Mesenchymal stem cell (in vitro differentiated cells and primary cell): ENCODE results near the gene SPRN.
"Not testable (repeated sequence)": the region's sequence is repeated elsewhere in the genome, so short reads cannot be mapped to it uniquely, and the experiment has no call there.

Source experiments
- DNase-seq: peaks from one replicate; pipeline ENCODE4 v3.0.0-alpha.2; 2013
- H2AFZ ChIP-seq: one replicate; pipeline ENCODE4 v1.6.1; 2013; ENCODE audit warnings: low read depth, mild to moderate bottlenecking, control low read depth, inconsistent platforms, low read length, moderate library complexity
- H2AK5ac ChIP-seq: 2 replicates; pipeline ENCODE4 v1.6.1; 2013; ENCODE audit warnings: low read length, moderate library complexity, mild to moderate bottlenecking, inconsistent platforms; ENCODE audit not compliant: severe bottlenecking
- H2BK120ac ChIP-seq: one replicate; pipeline ENCODE4 v1.6.1; 2013; ENCODE audit warnings: low read depth, mild to moderate bottlenecking, inconsistent platforms, low read length, moderate library complexity
- H2BK12ac ChIP-seq, 2 experiments: one replicate each; pipeline ENCODE4 v1.6.1; 2013; ENCODE audit warnings: inconsistent platforms in 2 of 2, low read length in 2 of 2, mild to moderate bottlenecking in 2 of 2, moderate library complexity in 2 of 2, control low read depth in 1 of 2
- H2BK15ac ChIP-seq: one replicate; pipeline ENCODE4 v1.6.1; 2013; ENCODE audit warnings: mild to moderate bottlenecking, low read depth, inconsistent platforms; ENCODE audit not compliant: poor library complexity, severe bottlenecking
- H2BK5ac ChIP-seq: 2 replicates; pipeline ENCODE4 v1.6.1; 2013; ENCODE audit warnings: low read depth, mild to moderate bottlenecking, low read length, control low read depth, inconsistent platforms; ENCODE audit not compliant: poor library complexity, severe bottlenecking
- H3K14ac ChIP-seq, 2 experiments: one replicate each; pipeline ENCODE4 v1.6.1; 2013; ENCODE audit warnings: inconsistent platforms in 2 of 2, low read length in 2 of 2, control low read depth in 1 of 2, mild to moderate bottlenecking in 1 of 2, moderate library complexity in 1 of 2
- H3K18ac ChIP-seq, 2 experiments: one replicate each; pipeline ENCODE4 v1.6.1; 2013; ENCODE audit warnings: inconsistent platforms in 2 of 2, low read length in 2 of 2, control low read depth in 1 of 2, low read depth in 1 of 2, mild to moderate bottlenecking in 1 of 2
- H3K23ac ChIP-seq, 2 experiments: one replicate each; pipeline ENCODE4 v1.6.1; 2013; ENCODE audit warnings: inconsistent platforms in 2 of 2, low read length in 2 of 2, mild to moderate bottlenecking in 2 of 2, moderate library complexity in 2 of 2, control low read depth in 1 of 2
- H3K27ac ChIP-seq: 2 replicates; pipeline ENCODE4 v1.5.1; 2013; ENCODE audit warnings: mild to moderate bottlenecking, moderate library complexity, low read length, control low read depth, inconsistent platforms; ENCODE audit not compliant: poor library complexity, severe bottlenecking
- H3K27me3 ChIP-seq, 2 experiments: 2 replicates each; pipeline versions ENCODE4 v1.6.1 to v1.7.0; 2013; ENCODE audit warnings: low read length in 2 of 2, mild to moderate bottlenecking in 2 of 2, moderate library complexity in 2 of 2, control low read depth in 1 of 2, inconsistent platforms in 1 of 2; ENCODE audit not compliant: control insufficient read depth in 1 of 2, insufficient read depth in 1 of 2
- H3K36me3 ChIP-seq, 2 experiments: 2 replicates each; pipeline versions ENCODE4 v1.6.1 to v1.7.0; 2013; ENCODE audit warnings: low read length in 2 of 2, control low read depth in 1 of 2, inconsistent platforms in 1 of 2, low read depth in 1 of 2, mild to moderate bottlenecking in 1 of 2; ENCODE audit not compliant: insufficient read depth in 2 of 2, control insufficient read depth in 1 of 2
- H3K4ac ChIP-seq, 2 experiments: one replicate each; pipeline ENCODE4 v1.6.1; 2013; ENCODE audit warnings: inconsistent platforms in 2 of 2, low read length in 2 of 2, mild to moderate bottlenecking in 2 of 2, moderate library complexity in 2 of 2, control low read depth in 1 of 2, low read depth in 1 of 2
- H3K4me1 ChIP-seq: 2 replicates; pipeline ENCODE4 v1.6.1; 2013; ENCODE audit warnings: low read depth, low read length, control low read depth; ENCODE audit not compliant: control insufficient read depth, insufficient read depth
- H3K4me2 ChIP-seq: 2 replicates; pipeline ENCODE4 v1.6.1; 2013; ENCODE audit warnings: low read length, mild to moderate bottlenecking, inconsistent platforms; ENCODE audit not compliant: poor library complexity, severe bottlenecking
- H3K4me3 ChIP-seq, 2 experiments: 2 replicates each; pipeline versions ENCODE4 v1.5.1 to v1.7.0; 2013; ENCODE audit warnings: low read length in 2 of 2, mild to moderate bottlenecking in 2 of 2, control low read depth in 1 of 2, low read depth in 1 of 2; ENCODE audit not compliant: insufficient read depth in 1 of 2
- H3K79me1 ChIP-seq: replicated peaks from 2 replicates; pipeline ENCODE4 v1.6.1; 2013; ENCODE audit warnings: mild to moderate bottlenecking, control low read depth, low read length, inconsistent platforms; ENCODE audit not compliant: poor library complexity, severe bottlenecking
- H3K9ac ChIP-seq: 2 replicates; pipeline ENCODE4 v1.7.0; 2013; ENCODE audit warnings: mild to moderate bottlenecking, low read length, moderate library complexity
- H3K9me3 ChIP-seq: 2 replicates; pipeline ENCODE4 v1.7.0; 2013; ENCODE audit warnings: mild to moderate bottlenecking, low read length; ENCODE audit not compliant: control insufficient read depth
- H4K8ac ChIP-seq: one replicate; pipeline ENCODE4 v1.6.1; 2013; ENCODE audit warnings: inconsistent platforms, mild to moderate bottlenecking, low read length, moderate library complexity
- H4K91ac ChIP-seq: one replicate; pipeline ENCODE4 v1.6.1; 2013; ENCODE audit warnings: mild to moderate bottlenecking, low read length, inconsistent platforms
- WGBS: methylation state at CpG from one replicate; pipeline ENCODE4 v1.1.7; 2013; ENCODE audit warnings: mixed read lengths; 5-methylcytosine and 5-hydroxymethylcytosine counted together

Gene SPRN

DNA sequence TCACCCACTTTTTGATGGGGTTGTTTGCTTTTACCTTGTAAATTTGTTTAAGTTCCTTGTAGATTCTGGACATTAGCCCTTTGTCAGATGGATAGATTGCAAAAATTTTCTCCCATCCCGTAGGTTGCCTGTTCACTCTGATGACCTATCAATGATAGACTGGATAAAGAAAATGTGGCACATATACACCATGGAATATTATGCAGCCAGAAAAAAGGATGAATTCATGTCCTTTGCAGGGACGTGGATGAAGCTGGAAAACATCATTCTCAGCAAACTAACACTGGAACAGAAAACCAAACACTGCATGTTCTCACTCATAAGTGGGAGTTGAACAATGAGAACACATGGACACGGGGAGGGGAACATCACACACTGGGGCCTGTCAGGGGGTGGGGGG lies 44.8 kb upstream of the SPRN start:
- H2BK5ac ChIP-seq, H2BK15ac ChIP-seq, H4K8ac ChIP-seq, H3K9me3 ChIP-seq, H2BK120ac ChIP-seq, H3K9ac ChIP-seq, H4K91ac ChIP-seq, H3K4me1 ChIP-seq, H2AK5ac ChIP-seq, H3K4ac ChIP-seq, H2AFZ ChIP-seq, H3K23ac ChIP-seq, DNase-seq, H3K27ac ChIP-seq, H3K4me3 ChIP-seq, H3K27me3 ChIP-seq, H3K79me1 ChIP-seq, H3K14ac ChIP-seq, H3K18ac ChIP-seq, H3K4me2 ChIP-seq, H2BK12ac ChIP-seq: not testable (repeated sequence)
- WGBS, result 52% methylated on average over 2 of the region's 3 CpGs
- peaks cover 16 to 21% of the 10 kb centered on the region in 2 experiments for H3K36me3 ChIP-seq

DNA sequence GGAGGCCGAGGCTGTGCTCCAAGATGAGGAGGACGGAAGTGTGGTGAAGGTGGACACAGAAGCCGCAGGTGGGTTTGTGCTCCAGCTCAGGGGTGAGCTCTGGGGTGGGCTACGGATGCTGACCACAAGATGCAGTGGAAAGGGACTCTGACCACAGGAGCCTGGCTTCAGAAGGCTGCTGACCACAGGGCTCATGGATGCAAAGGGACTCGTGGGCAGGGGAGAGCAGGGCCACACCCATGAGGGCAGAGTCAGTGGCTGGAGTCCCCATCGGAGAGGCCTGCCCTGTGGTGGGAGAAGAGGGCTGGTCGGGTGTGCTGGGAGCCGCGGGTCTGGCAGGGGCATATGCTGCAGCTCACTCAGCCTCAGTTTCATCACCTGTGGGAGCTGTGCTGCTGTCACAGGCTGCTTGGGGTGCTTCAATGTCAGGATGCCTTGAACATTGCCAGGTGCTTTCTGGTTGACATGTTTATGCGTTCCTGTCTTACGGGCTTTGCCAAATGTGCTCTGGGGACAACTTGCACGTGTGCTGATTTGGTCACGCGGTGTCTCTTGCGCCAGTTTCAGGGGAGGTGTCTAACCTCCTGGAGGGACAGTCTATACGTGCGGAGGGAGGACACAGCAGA lies 43.0 kb upstream of the SPRN start:
- no peak overlapping the region for H2BK12ac ChIP-seq
- no peak overlapping the region for H3K4me2 ChIP-seq
- H4K91ac ChIP-seq, result no peak overlapping the region
- no peak overlapping the region for H2AK5ac ChIP-seq
- H3K9me3 ChIP-seq, result no peaks in the 10 kb centered on the region
- H3K18ac ChIP-seq, result no peak overlapping the region
- H2BK5ac ChIP-seq, result no peak overlapping the region
- no peak overlapping the region for H3K14ac ChIP-seq
- H3K23ac ChIP-seq, result no peak overlapping the region
- no peak overlapping the region for H3K4ac ChIP-seq
- H3K9ac ChIP-seq, result no peak overlapping the region
- 84% methylated on average over 17 of the region's 17 CpGs for WGBS
- no peaks in the 10 kb centered on the region for H3K79me1 ChIP-seq
- no peaks in the 10 kb centered on the region for H3K27me3 ChIP-seq
- H2BK120ac ChIP-seq, result no peak overlapping the region
- H2BK15ac ChIP-seq, result no peak overlapping the region
- no peak overlapping the region for H4K8ac ChIP-seq
- DNase-seq, result no peak
- H3K4me3 ChIP-seq, result no peak overlapping the region
- no peak overlapping the region for H2AFZ ChIP-seq
- H3K27ac ChIP-seq, result no peak overlapping the region
- H3K36me3 ChIP-seq, result peaks cover 16 to 21% of the 10 kb centered on the region in 2 experiments
- H3K4me1 ChIP-seq, result no peaks in the 10 kb centered on the region

DNA sequence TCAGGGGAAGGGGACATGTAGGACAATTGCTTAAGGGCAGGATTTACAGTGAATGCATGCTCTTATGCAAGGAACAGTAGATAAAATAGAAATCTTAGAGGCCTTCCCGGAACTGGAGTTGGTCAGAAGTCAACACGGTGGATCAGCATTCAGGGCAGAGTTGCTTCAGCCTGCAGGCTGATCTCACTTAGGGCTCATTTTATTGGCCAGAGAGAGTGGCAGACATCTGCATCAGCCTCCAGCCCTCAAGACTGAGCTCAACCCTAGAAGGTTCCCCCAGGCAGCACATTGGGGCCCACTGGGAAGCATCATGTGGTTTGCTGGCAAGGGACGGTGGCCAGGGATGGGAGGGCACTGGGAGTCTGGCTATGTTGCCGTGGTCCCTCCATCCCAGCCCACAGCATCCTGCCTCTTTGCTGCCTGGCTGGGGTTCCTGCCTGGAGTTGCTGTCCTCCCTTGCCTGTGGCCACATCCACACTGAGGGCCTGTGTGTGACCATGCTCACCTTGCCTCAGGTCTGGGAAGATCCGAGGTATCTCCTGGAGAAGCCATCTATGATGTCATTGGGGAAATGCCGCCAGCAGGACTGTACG lies 42.4 kb upstream of the SPRN start:
- DNase-seq, result no peak
- Histone ChIP-seq H3K4me2 (no peak overlapping the region), H3K27ac (no peak overlapping the region), H2AFZ (no peak overlapping the region), H3K23ac (no peak overlapping the region), H3K14ac (no peak overlapping the region), H3K18ac (no peak overlapping the region), H4K8ac (no peak overlapping the region), H3K4me3 (no peak overlapping the region), H2AK5ac (no peak overlapping the region), H3K4ac (no peak overlapping the region), H3K4me1 (no peaks in the 10 kb centered on the region), H2BK5ac (no peak overlapping the region), H3K36me3 (peaks cover 16 to 21% of the 10 kb centered on the region in 2 experiments), H2BK12ac (no peak overlapping the region), H4K91ac (no peak overlapping the region), H3K27me3 (no peaks in the 10 kb centered on the region), H3K79me1 (no peaks in the 10 kb centered on the region), H3K9ac (no peak overlapping the region), H3K9me3 (no peaks in the 10 kb centered on the region), H2BK15ac (no peak overlapping the region), H2BK120ac (no peak overlapping the region)
- WGBS, result 84% methylated on average over 7 of the region's 7 CpGs

DNA sequence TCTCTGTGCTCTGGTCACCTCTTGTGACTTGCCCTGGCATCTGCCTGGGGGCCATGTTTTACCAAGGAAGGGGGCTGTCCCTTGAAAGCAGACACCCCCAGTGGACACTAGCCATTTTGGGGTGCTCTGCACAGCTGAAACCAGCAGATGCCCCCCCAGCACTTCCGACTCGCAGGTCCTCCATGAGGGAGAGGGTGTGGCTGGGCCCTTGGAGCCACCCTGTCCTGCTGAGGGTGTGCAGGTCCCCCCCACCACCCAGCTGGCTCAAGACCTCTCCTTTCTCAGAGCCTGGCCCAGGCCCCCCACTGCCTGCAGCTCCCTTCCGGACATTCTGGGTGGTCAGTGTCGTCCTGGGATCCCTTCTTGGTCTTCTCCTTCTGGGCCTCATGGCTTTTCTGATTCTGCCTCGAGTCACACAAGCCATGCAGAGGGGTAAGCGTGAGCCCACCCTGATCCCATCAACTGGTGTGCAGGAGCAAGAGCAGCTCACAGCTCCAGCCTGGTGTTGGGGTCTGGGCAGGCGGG lies 41.6 kb upstream of the SPRN start:
- Histone ChIP-seq H2BK5ac (no peak overlapping the region), H2BK15ac (no peak overlapping the region), H2BK12ac (no peak overlapping the region), H3K14ac (no peak overlapping the region), H3K9ac (no peak overlapping the region), H3K27ac (no peak overlapping the region), H3K36me3 (peaks cover 14 to 21% of the 10 kb centered on the region in 2 experiments), H3K9me3 (no peaks in the 10 kb centered on the region), H3K79me1 (no peaks in the 10 kb centered on the region), H2AFZ (no peak overlapping the region), H3K4me3 (no peak overlapping the region), H3K4me2 (no peak overlapping the region), H2BK120ac (no peak overlapping the region), H4K91ac (no peak overlapping the region), H3K27me3 (no peaks in the 10 kb centered on the region), H2AK5ac (no peak overlapping the region), H3K23ac (no peak overlapping the region), H3K4ac (no peak overlapping the region), H3K18ac (no peak overlapping the region), H3K4me1 (no peaks in the 10 kb centered on the region), H4K8ac (no peak overlapping the region)
- WGBS, result 63% methylated on average over 7 of the region's 7 CpGs
- no peak for DNase-seq
